GM12874 (cell line): Measurements from ENCODE around the gene HMG20A.

Source experiments
- CTCF ChIP-seq: IDR thresholded peaks from 2 replicates; pipeline ENCODE4 v1.5.1; 2011; ENCODE audit warnings: low read depth, mild to moderate bottlenecking, control low read depth, low read length, moderate library complexity; ENCODE audit not compliant: insufficient read depth

The HMG20A gene

GRCh38 chr15:77481670-77482069 lies 61.0 kb downstream of the HMG20A start:
- no peak for TF ChIP-seq CTCF

GRCh38 chr15:77482570-77482969 lies 61.9 kb downstream of the HMG20A start:
- no peak for TF ChIP-seq CTCF

GRCh38 chr15:77483425-77484140 lies 62.9 kb downstream of the HMG20A start:
- TF ChIP-seq CTCF = no peak

- no peak for TF ChIP-seq CTCF
Measured at GRCh38 chr15:77484994-77485393, 64.3 kb downstream of the HMG20A start.

- TF ChIP-seq CTCF = no peak
Measured at GRCh38 chr15:77486542-77487468, 66.1 kb downstream of the HMG20A start.

GRCh38 chr15:77487469-77487842 lies 66.8 kb downstream of the HMG20A start:
- no peak for TF ChIP-seq CTCF

- TF ChIP-seq CTCF = no peak
Measured at GRCh38 chr15:77487888-77488287, 67.2 kb downstream of the HMG20A start.
